Measurements from ENCODE around the gene HEPN1.

The HEPN1 gene

GRCh38 chr11:124886476-124886875 lies 32.6 kb upstream of the HEPN1 start:
- DNase-seq: no peak

GRCh38 chr11:124886978-124887666 lies 31.9 kb upstream of the HEPN1 start:
- no peak for DNase-seq

- no peak for DNase-seq
These were observed 31.4 kb upstream of the HEPN1 start for GRCh38 chr11:124887667-124888013.

- no peak for DNase-seq
These were observed 29.6 kb upstream of the HEPN1 start for GRCh38 chr11:124889191-124890091.

- no peak for DNase-seq
These were observed 28.9 kb upstream of the HEPN1 start for GRCh38 chr11:124890151-124890550.

GRCh38 chr11:124890683-124891372 lies 28.2 kb upstream of the HEPN1 start:
- DNase-seq: no peak

GRCh38 chr11:124891373-124891861 lies 27.6 kb upstream of the HEPN1 start:
- no peak for DNase-seq

- no peak for DNase-seq
These were observed 26.9 kb upstream of the HEPN1 start for GRCh38 chr11:124892146-124892545.

GRCh38 chr11:124892750-124893454 lies 26.1 kb upstream of the HEPN1 start:
- DNase-seq: no peak

GRCh38 chr11:124893781-124894401 lies 25.2 kb upstream of the HEPN1 start:
- no peak for DNase-seq

- no peak for DNase-seq
These were observed 24.2 kb upstream of the HEPN1 start for GRCh38 chr11:124894606-124895430.

GRCh38 chr11:124895471-124895971 lies 23.5 kb upstream of the HEPN1 start:
- DNase-seq: no peak

- no peak for DNase-seq
These were observed 22.8 kb upstream of the HEPN1 start for GRCh38 chr11:124896071-124896750.

- DNase-seq: no peak
These were observed 22.1 kb upstream of the HEPN1 start for GRCh38 chr11:124896821-124897391.

- DNase-seq: no peak
These were observed 21.3 kb upstream of the HEPN1 start, which contains the start of gene ROBO4 for GRCh38 chr11:124897674-124898262. TSS of gene ROBO4 (minus strand) at chr11:124897865. CDS start at chr11:124897795, 70 bp downstream.

- no peak for DNase-seq
These were observed 20.8 kb upstream of the HEPN1 start for GRCh38 chr11:124898263-124898680.

GRCh38 chr11:124898711-124899110 lies 20.3 kb upstream of the HEPN1 start:
- no peak for DNase-seq

- DNase-seq: no peak
These were observed 19.5 kb upstream of the HEPN1 start for GRCh38 chr11:124899383-124900145.

- DNase-seq: no peak
These were observed 18.6 kb upstream of the HEPN1 start for GRCh38 chr11:124900464-124900863.
